Effector memory CD8-positive, alpha-beta T cell (primary cell): ENCODE results near the gene SLC35F5.
A peak's percentile ranks its signal among the peaks of the same experiment; 100 is the strongest.
"Not testable (repeated sequence)": the region's sequence is repeated elsewhere in the genome, so short reads cannot be mapped to it uniquely, and the experiment has no call there.

Experiments
- ATAC-seq: fragments of 150-1000 bp; cut with Tn5 transposase; replicated peaks from 2 replicates; pipeline ENCODE4 v1.10.0; 2021; ENCODE audit warnings: mild to moderate bottlenecking, moderate library complexity
- DNase-seq, 3 experiments: peaks; one replicate each; pipeline ENCODE4 v3.0.0; 2021
- H3K27ac Mint-ChIP-seq, 2 donors: one replicate each; pipeline ENCODE4 v1.8.0; 2022; ENCODE audit warnings: mild to moderate bottlenecking in 2 of 2, mixed read lengths in 2 of 2, moderate library complexity in 2 of 2
- H3K27me3 Mint-ChIP-seq, 2 donors: one replicate each; pipeline ENCODE4 v1.8.0; 2022; ENCODE audit warnings: mixed read lengths in 2 of 2
- H3K36me3 Mint-ChIP-seq: one replicate; pipeline ENCODE4 v1.8.0; 2022; ENCODE audit warnings: mild to moderate bottlenecking, moderate library complexity, mixed read lengths; ENCODE audit not compliant: insufficient read depth
- H3K4me1 Mint-ChIP-seq, 2 donors: one replicate each; pipeline ENCODE4 v1.8.0; 2022; ENCODE audit warnings: low read depth in 2 of 2, mixed read lengths in 2 of 2
- H3K4me3 Mint-ChIP-seq, 2 donors: one replicate each; pipeline ENCODE4 v1.8.0; 2022; ENCODE audit warnings: mild to moderate bottlenecking in 2 of 2, mixed read lengths in 2 of 2, moderate library complexity in 2 of 2
- H3K9me3 Mint-ChIP-seq, 2 donors: one replicate each; pipeline ENCODE4 v1.8.0; 2022; ENCODE audit warnings: mixed read lengths in 2 of 2
- total RNA-seq, 9 experiments: gene quantifications; one replicate each; lab custom pipeline; 2026; lab: John Stamatoyannopoulos, UW

The SLC35F5 gene, protein sequence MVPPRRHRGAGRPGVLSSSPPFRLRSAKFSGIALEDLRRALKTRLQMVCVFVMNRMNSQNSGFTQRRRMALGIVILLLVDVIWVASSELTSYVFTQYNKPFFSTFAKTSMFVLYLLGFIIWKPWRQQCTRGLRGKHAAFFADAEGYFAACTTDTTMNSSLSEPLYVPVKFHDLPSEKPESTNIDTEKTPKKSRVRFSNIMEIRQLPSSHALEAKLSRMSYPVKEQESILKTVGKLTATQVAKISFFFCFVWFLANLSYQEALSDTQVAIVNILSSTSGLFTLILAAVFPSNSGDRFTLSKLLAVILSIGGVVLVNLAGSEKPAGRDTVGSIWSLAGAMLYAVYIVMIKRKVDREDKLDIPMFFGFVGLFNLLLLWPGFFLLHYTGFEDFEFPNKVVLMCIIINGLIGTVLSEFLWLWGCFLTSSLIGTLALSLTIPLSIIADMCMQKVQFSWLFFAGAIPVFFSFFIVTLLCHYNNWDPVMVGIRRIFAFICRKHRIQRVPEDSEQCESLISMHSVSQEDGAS
- 32.3 to 97.1 (median 51.5) reads per million in 9 experiments for total RNA-seq

- Mint-ChIP-seq H3K27ac (peak within 1 kb of the TSS; percentile 93 to 98), H3K9me3 (no peaks in the 10 kb centered on the region), H3K4me1 (peaks cover 9 to 25% of the 10 kb centered on the region in 2 donors), H3K36me3 (peaks cover 19% of the 10 kb centered on the region), H3K27me3 (no peaks in the 10 kb centered on the region), H3K4me3 (peak within 1 kb of the TSS; percentile 81 to 92)
- ATAC-seq (peak; percentile 89), DNase-seq (peak; percentile 95 to 98 (median 95))
These were observed at the start of gene SLC35F5 for GRCh38 chr2:113756355-113757137. Gene SLC35F5, minus strand, starts transcription at chr2:113756642. Its CDS starts 233 bp downstream, at chr2:113756409.

- Mint-ChIP-seq H3K4me3 (no peak overlapping the region), H3K36me3 (no peaks in the 10 kb centered on the region), H3K27me3 (peaks cover 7 to 18% of the 10 kb centered on the region in 2 donors), H3K27ac (no peak overlapping the region), H3K4me1 (peaks cover 0 to 2% of the 10 kb centered on the region in 2 donors), H3K9me3 (no peaks in the 10 kb centered on the region)
- ATAC-seq, result no peak
- DNase-seq, result no peak
These were observed 42.9 kb upstream of the SLC35F5 start for GRCh38 chr2:113799375-113799774.

- no peaks in the 10 kb centered on the region for H3K9me3 Mint-ChIP-seq
- no peak overlapping the region for H3K27ac Mint-ChIP-seq
- peaks cover 7 to 22% of the 10 kb centered on the region in 2 donors for H3K27me3 Mint-ChIP-seq
- no peak for DNase-seq
- H3K4me3 Mint-ChIP-seq, result no peak overlapping the region
- H3K4me1 Mint-ChIP-seq, result peaks cover 0 to 2% of the 10 kb centered on the region in 2 donors
- H3K36me3 Mint-ChIP-seq, result no peaks in the 10 kb centered on the region
- ATAC-seq, result no peak
These were observed 40.8 kb upstream of the SLC35F5 start for GRCh38 chr2:113797237-113797636.

- DNase-seq, result no peak
- Mint-ChIP-seq H3K36me3 (no peaks in the 10 kb centered on the region), H3K4me3 (no peak overlapping the region), H3K27ac (no peak overlapping the region), H3K27me3 (peaks cover 7 to 26% of the 10 kb centered on the region in 2 donors), H3K9me3 (no peaks in the 10 kb centered on the region), H3K4me1 (peaks cover 0 to 2% of the 10 kb centered on the region in 2 donors)
- ATAC-seq, result no peak
These were observed 40.2 kb upstream of the SLC35F5 start for GRCh38 chr2:113796592-113797175.

DNA sequence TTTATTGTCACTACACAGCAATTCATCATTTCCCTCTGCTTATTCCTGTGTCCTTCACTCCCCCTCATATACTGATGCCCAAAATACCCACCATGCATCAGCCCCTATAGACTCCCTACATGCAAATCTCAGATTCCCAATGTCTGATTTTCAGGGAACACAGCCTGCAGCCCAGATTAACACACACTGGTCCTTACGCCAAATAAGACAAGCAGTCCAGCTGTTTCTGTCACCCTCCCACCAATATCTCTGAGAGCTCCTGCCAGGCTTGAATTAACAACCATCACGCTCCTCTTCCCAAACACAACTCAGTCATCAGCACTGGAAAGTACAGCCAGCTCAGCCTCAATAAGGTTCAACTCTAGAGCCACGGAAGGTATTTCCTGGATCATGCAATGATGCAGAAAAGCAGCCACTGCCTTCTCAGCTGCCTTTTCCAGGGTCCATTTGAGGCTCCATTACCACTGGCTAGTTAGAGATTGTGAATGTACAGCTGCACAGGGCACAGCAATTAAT is 39.0 kb upstream of the SLC35F5 start:
- DNase-seq, result no peak
- no peak overlapping the region for H3K4me3 Mint-ChIP-seq
- H3K27ac Mint-ChIP-seq, result no peak overlapping the region
- no peaks in the 10 kb centered on the region for H3K36me3 Mint-ChIP-seq
- ATAC-seq, result no peak
- H3K4me1 Mint-ChIP-seq, result peaks cover 0 to 2% of the 10 kb centered on the region in 2 donors
- no peaks in the 10 kb centered on the region for H3K9me3 Mint-ChIP-seq
- peaks cover 7 to 26% of the 10 kb centered on the region in 2 donors for H3K27me3 Mint-ChIP-seq

DNA sequence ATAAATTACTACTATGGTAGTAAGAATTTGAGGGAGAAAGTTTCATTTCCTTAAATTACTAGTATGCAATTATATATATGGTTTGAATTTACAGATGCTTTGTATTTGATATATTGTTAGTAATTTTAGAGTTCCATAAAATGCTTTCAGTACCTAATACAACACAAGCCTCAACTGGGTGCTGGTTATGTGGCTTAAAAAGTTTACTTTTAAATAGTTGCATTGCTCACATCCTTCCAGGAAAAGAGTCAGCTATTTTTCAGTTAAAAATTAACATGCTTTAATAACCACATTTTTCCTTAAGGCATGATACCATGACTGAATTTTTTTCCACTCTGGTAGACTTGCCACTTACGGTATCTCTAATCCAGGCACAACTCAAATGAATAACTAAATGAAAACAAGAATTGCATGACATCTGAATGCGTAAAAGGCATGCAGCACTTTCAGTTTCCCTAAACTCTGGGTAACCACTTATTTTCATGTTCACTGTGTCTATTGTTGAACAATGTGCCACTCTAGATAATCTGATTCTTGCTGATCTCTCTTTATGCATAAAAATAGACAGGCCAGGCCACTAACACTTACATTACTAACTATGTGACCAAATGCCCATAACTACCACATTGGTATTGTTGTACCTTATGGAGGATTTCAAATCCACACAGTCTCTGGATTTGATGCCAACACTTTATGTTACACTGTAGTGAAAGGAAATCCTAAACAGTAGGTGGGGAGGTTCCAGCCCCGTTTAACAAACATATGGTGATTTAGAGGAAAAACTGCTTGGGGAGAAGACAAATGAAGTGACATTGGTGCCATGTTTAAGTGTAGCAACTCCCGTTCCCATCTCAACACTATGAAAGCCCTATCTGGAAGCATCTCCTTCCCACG is 35.5 kb upstream of the SLC35F5 start:
- no peak for DNase-seq

DNA sequence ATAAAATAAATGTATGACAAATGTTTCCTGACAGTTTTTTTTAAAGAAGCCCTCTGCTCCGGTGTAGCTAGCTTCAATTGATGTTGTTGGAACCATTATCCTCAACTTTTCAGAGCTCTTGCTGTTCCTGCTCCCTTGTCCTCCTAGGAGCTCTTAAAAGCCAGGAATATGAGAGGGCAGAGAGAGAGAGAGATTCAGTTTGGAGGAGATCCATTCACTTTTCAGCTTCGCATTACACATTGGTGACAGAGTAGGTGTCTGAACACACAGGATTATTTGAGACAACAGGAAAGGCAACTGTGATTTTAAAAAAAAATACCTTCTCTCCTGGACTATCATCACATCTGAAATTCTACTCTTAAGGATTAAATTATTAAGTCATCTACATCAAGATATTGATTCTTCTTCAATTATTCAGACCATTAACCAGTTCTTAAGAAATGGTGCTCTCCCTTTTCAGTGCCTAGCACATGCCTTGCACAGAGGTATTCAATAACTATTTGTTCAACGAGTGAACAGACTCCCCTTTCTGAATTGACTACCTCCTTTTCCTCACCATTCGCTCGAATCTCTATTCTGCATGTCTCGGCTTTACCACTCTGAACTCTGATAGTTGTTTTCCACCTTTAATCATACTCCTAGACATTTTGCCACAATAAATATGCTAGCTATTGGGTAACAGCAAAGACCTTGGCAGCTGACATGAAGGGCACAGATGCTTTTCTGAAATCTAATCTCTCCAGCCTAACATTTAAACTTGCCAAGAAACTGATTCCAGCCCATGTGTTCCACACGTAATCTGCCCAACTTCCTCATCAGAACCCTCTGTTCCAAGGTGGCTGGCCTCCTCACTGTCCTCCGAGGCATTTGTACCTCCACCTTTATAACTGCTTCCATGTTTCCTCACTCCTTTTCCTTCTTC is 28.6 kb upstream of the SLC35F5 start:
- Mint-ChIP-seq H3K27me3 (peaks cover 10 to 14% of the 10 kb centered on the region in 2 donors), H3K27ac (no peak overlapping the region), H3K9me3 (no peaks in the 10 kb centered on the region), H3K4me1 (no peaks in the 10 kb centered on the region), H3K4me3 (no peak overlapping the region), H3K36me3 (no peaks in the 10 kb centered on the region)
- ATAC-seq, result no peak
- DNase-seq, result no peak

More for the DNA sequence above, 35.5 kb upstream of the SLC35F5 start:
- ATAC-seq, result no peak
- Mint-ChIP-seq H3K4me3 (no peak overlapping the region), H3K27me3 (peaks cover 17 to 37% of the 10 kb centered on the region in 2 donors), H3K36me3 (no peaks in the 10 kb centered on the region), H3K4me1 (peaks cover 0 to 2% of the 10 kb centered on the region in 2 donors), H3K9me3 (no peaks in the 10 kb centered on the region), H3K27ac (no peak overlapping the region)

DNA sequence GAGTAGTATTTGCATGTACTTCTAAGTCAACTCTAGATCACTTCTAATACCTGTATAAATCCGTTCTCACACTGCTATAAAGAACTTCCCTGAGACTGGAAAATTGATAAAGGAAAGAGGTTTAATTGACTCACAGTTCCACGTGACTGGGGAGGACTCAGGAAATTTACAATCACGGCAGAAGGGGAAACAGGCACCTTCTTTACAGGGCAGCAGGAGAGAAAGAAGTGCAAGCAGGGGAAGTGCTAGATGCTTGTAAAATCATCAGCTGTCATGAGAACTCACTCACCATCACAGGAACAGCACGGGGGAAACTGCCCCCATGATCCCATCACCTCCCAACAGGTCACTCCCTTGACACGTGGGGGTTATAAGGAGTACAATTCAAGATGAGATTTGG is 24.0 kb upstream of the SLC35F5 start:
- no peaks in the 10 kb centered on the region for H3K9me3 Mint-ChIP-seq
- no peak overlapping the region for H3K4me3 Mint-ChIP-seq
- H3K27ac Mint-ChIP-seq, result no peak overlapping the region
- peaks cover 0 to 19% of the 10 kb centered on the region in 2 donors for H3K27me3 Mint-ChIP-seq
- ATAC-seq, result no peak
- no peaks in the 10 kb centered on the region for H3K4me1 Mint-ChIP-seq
- H3K36me3 Mint-ChIP-seq, result no peaks in the 10 kb centered on the region
- no peak for DNase-seq

- Mint-ChIP-seq H3K4me3 (no peak overlapping the region), H3K27ac (no peak overlapping the region), H3K36me3 (no peaks in the 10 kb centered on the region), H3K27me3 (peaks cover 0 to 19% of the 10 kb centered on the region in 2 donors), H3K9me3 (no peaks in the 10 kb centered on the region), H3K4me1 (no peaks in the 10 kb centered on the region)
- no peak for DNase-seq
- no peak for ATAC-seq
These were observed 20.9 kb upstream of the SLC35F5 start for GRCh38 chr2:113777371-113777770.

GRCh38 chr2:113776949-113777348 is 20.5 kb upstream of the SLC35F5 start:
- no peaks in the 10 kb centered on the region for H3K9me3 Mint-ChIP-seq
- no peaks in the 10 kb centered on the region for H3K4me1 Mint-ChIP-seq
- H3K27me3 Mint-ChIP-seq, result peaks cover 0 to 20% of the 10 kb centered on the region in 2 donors
- no peaks in the 10 kb centered on the region for H3K36me3 Mint-ChIP-seq
- no peak for ATAC-seq
- DNase-seq, result no peak
- no peak overlapping the region for H3K4me3 Mint-ChIP-seq
- no peak overlapping the region for H3K27ac Mint-ChIP-seq

- not testable (repeated sequence) for DNase-seq, H3K4me3 Mint-ChIP-seq, H3K4me1 Mint-ChIP-seq, H3K36me3 Mint-ChIP-seq, ATAC-seq, H3K9me3 Mint-ChIP-seq, H3K27ac Mint-ChIP-seq
- peaks cover 0 to 24% of the 10 kb centered on the region in 2 donors for H3K27me3 Mint-ChIP-seq
These were observed 18.2 kb upstream of the SLC35F5 start for GRCh38 chr2:113774616-113775015.
